Glutamatergic neuron (in vitro differentiated cells): ENCODE results near the gene ABLIM3. TPM values are rescaled to one million over a fixed set of nuclear protein-coding genes. Genes with fewer than 3 reads are reported as not detected.

ENCODE experiments used
- DNase-seq: peaks from one replicate; pipeline ENCODE4 v3.0.0; 2022
- H3K27ac Mint-ChIP-seq: one replicate; pipeline ENCODE4 v1.8.0; 2020; ENCODE audit warnings: mild to moderate bottlenecking, mixed read lengths, inconsistent platforms; ENCODE audit not compliant: unreplicated experiment
- H3K27me3 Mint-ChIP-seq: one replicate; pipeline ENCODE4 v1.8.0; 2020; ENCODE audit warnings: mild to moderate bottlenecking, moderate library complexity, mixed read lengths, inconsistent platforms; ENCODE audit not compliant: unreplicated experiment
- H3K36me3 Mint-ChIP-seq: one replicate; pipeline ENCODE4 v1.8.0; 2020; ENCODE audit warnings: mild to moderate bottlenecking, mixed read lengths, inconsistent platforms; ENCODE audit not compliant: unreplicated experiment
- H3K4me1 Mint-ChIP-seq: one replicate; pipeline ENCODE4 v1.8.0; 2020; ENCODE audit warnings: mild to moderate bottlenecking, low read depth, mixed read lengths, inconsistent platforms; ENCODE audit not compliant: unreplicated experiment
- H3K4me3 Mint-ChIP-seq: one replicate; pipeline ENCODE4 v1.8.0; 2020; ENCODE audit warnings: mild to moderate bottlenecking, mixed read lengths, inconsistent platforms; ENCODE audit not compliant: unreplicated experiment
- H3K9me3 Mint-ChIP-seq: one replicate; pipeline ENCODE4 v1.8.0; 2020; ENCODE audit warnings: mild to moderate bottlenecking, moderate library complexity, mixed read lengths, inconsistent platforms; ENCODE audit not compliant: unreplicated experiment
- total RNA-seq: library from RNA; stranded (reverse); fragmentation: NEBNext Ultra II Directional; extraction: Animal tissue kit (Norgen Biotek cat#: 25700); gene quantifications from one replicate; pipeline ENCODE4 v1.2.1, GENCODE V29; 2021; ENCODE audit not compliant: unreplicated experiment
- TF ChIP-seq, protein P1 (sequence below): fragments of 200-600 bp; sonication (generic); IDR thresholded peaks from one replicate; pipeline ENCODE4 v1.5.0; 2021; ENCODE audit not compliant: partially characterized antibody, unreplicated experiment

Gene ABLIM3
- total RNA-seq, 1 donor from 2014 or later, result 19.0 TPM

DNA sequence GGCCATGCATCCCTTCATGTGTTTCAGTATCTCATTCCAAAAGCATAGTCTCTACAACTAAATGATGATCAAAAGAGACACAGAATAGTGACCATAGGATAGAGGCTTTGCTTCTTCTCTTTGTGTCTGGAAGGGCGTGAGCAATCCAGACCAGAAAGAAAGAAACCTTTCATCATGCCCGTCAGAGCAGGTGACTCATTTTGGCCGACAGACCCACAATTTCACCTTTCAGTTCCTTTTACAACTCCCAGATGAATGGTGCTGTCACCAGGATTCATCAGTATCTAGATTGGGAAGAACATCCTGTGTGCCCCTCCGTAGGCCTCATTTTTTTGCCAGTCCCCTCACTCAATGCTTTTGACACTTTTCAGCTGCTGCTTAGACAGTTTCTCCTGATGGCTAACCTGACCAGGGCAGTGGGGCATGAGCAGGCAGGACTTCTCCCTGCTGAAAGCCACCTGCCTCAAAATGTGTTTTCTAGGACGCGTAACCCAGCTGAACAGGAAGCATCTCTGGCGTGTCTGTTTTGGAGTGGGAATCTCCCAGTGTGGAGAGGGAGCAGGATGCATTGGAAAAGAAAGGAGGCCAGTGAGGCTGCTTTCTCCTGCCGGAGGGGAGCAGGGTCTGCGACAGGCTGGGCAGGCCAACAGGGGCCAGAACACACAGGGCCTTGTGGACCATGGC is 21.2 kb downstream of the ABLIM3 start:
- H3K9me3 Mint-ChIP-seq, result no peaks in the 10 kb centered on the region
- TF ChIP-seq, protein P1, sequence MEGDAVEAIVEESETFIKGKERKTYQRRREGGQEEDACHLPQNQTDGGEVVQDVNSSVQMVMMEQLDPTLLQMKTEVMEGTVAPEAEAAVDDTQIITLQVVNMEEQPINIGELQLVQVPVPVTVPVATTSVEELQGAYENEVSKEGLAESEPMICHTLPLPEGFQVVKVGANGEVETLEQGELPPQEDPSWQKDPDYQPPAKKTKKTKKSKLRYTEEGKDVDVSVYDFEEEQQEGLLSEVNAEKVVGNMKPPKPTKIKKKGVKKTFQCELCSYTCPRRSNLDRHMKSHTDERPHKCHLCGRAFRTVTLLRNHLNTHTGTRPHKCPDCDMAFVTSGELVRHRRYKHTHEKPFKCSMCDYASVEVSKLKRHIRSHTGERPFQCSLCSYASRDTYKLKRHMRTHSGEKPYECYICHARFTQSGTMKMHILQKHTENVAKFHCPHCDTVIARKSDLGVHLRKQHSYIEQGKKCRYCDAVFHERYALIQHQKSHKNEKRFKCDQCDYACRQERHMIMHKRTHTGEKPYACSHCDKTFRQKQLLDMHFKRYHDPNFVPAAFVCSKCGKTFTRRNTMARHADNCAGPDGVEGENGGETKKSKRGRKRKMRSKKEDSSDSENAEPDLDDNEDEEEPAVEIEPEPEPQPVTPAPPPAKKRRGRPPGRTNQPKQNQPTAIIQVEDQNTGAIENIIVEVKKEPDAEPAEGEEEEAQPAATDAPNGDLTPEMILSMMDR, result no peak
- H3K4me1 Mint-ChIP-seq, result peaks cover 14% of the 10 kb centered on the region
- H3K27ac Mint-ChIP-seq, result no peak overlapping the region
- DNase-seq, result no peak
- no peaks in the 10 kb centered on the region for H3K36me3 Mint-ChIP-seq
- peaks cover 4% of the 10 kb centered on the region for H3K27me3 Mint-ChIP-seq
- no peak overlapping the region for H3K4me3 Mint-ChIP-seq

DNA sequence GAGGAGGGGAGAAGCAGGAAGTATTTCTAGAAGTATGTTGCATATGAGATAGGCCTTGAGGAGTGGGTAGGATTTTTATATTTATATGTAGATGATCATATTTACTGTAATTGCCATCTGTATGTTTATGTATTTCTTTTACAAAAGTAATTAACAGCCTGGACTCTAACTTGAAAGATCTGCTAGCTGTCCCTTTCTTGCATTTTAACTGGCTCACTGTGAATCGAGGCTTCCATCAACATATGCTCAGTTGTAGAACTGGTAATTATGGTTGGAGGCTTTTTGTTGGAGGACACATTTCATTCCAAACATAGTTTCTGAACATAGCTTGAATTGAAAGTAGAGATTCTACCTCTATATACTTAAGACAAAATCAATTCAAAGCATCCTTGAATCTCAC is 23.4 kb downstream of the ABLIM3 start:
- Mint-ChIP-seq H3K27me3 (peaks cover 4% of the 10 kb centered on the region), H3K4me1 (peaks cover 33% of the 10 kb centered on the region)

DNA sequence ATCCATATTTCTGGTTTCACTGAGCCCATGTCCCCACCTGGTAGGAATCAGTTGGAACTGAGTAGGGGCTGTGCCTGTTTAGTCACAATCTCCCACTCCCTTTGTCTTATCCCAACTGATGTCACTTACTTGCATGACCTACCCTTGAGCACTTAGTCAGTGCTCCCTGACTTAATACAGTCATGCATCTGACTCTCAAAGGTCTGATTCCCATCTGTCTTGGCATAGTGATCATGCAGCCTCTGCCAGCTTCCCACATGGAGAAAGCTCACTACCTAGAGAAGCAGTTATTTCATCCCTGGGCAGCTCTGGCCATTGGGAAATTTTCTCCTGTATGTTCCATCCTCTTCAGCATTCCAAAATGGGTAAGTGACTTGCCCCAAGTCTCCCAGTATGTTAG is 24.8 kb downstream of the ABLIM3 start:
- Mint-ChIP-seq H3K27ac (no peak overlapping the region), H3K4me3 (no peak overlapping the region), H3K36me3 (no peaks in the 10 kb centered on the region), H3K27me3 (peaks cover 14% of the 10 kb centered on the region), H3K9me3 (peaks cover 18% of the 10 kb centered on the region), H3K4me1 (peaks cover 44% of the 10 kb centered on the region)
- TF ChIP-seq, protein P1, result no peak
- DNase-seq, result no peak

More for the DNA sequence above, 23.4 kb downstream of the ABLIM3 start:
- TF ChIP-seq, protein P1, result no peak
- no peaks in the 10 kb centered on the region for H3K36me3 Mint-ChIP-seq
- H3K27ac Mint-ChIP-seq, result no peak overlapping the region
- H3K9me3 Mint-ChIP-seq, result peaks cover 7% of the 10 kb centered on the region
- DNase-seq, result no peak
- no peak overlapping the region for H3K4me3 Mint-ChIP-seq

DNA sequence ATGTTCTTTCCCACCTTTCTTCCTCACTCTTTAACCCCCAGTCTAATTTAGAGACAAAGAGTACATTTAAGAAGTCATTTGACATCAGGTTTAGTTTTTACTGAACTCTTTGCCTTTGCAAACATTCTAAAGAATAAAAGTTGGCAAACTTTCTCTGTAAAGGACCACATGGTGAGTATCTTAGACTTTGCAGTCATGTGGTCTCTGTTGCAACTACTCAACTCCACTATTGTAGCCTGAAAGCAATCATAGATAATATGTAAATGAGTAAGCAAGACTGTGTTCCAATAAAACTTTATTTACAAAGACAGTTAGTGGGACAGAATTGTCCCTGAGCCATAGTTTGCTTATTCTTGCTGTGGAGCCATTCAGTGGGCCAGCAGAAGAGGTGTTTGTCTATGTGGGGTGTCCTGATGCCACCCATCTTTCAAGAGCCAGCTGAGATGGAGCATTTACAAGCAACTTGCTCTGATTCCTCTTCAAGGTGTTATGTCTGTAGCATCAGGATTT is 25.4 kb downstream of the ABLIM3 start:
- TF ChIP-seq, protein P1, result no peak
- peaks cover 44% of the 10 kb centered on the region for H3K4me1 Mint-ChIP-seq
- H3K36me3 Mint-ChIP-seq, result no peaks in the 10 kb centered on the region
- H3K27me3 Mint-ChIP-seq, result peaks cover 13% of the 10 kb centered on the region
- no peak overlapping the region for H3K4me3 Mint-ChIP-seq
- no peak overlapping the region for H3K27ac Mint-ChIP-seq
- no peak for DNase-seq
- H3K9me3 Mint-ChIP-seq, result peaks cover 18% of the 10 kb centered on the region

DNA sequence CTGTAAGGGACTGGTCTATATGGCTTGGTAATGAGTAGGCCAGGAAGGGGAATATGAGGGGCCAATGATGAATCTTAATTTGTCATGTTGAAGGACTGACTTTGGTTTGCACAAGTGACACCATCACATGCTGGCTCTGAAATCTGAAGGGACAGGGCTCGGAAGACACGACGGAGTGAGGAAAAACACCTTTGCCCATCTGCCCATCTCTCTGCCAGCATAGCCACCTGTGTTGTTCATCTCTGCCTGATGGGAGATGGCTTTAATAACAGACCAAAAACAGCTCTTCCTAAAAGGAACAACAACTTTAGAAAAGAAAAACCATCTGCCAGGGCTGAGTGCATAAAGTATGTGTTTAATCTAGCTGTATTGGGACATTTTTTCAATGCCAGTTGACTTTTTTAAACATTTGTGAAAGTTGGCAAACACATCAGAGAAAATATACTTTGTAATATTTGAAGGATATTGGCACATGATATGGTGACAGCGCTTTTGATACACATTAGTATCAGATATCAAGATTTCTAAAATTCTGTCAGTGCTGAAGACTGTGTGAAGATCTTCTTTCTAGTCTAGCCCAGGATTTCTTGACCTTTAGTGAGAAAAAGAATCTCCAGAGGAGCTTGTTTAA is 27.1 kb downstream of the ABLIM3 start:
- Mint-ChIP-seq H3K27me3 (peaks cover 13% of the 10 kb centered on the region), H3K9me3 (peaks cover 19% of the 10 kb centered on the region), H3K27ac (peak overlapping the region; percentile 0), H3K4me3 (no peak overlapping the region), H3K4me1 (peaks cover 54% of the 10 kb centered on the region), H3K36me3 (peaks cover 5% of the 10 kb centered on the region)
- DNase-seq, result no peak
- TF ChIP-seq, protein P1, result no peak
